PC-3 (cell line): Measurements from ENCODE around the gene PTGES. TPM values are rescaled to one million over a fixed set of nuclear protein-coding genes. Genes with fewer than 3 reads are reported as not detected.

ENCODE experiments used
- ATAC-seq: fragments of 200-7000 bp; cut with Tn5 transposase; 2 replicates; pipeline ENCODE4 v1.9.1; 2020; ENCODE audit warnings: mild to moderate bottlenecking, moderate library complexity
- BruUV-seq: library from RNA; stranded (reverse); fragments of 400-500 nt; replicated peaks from 2 replicates; lab custom pipeline; 2021; lab: Mats Ljungman, UMichigan
- CTCF ChIA-PET: fragments of 300-600 bp; sonication (Branson Sonifier 250); formaldehyde crosslinking; loops from one replicate; lab custom pipeline; 2022; ENCODE audit warnings: antibody characterized with exemption; lab: Charles Lee
- POLR2A ChIA-PET: fragments of 300-600 bp; sonication (Branson Sonifier 250); formaldehyde crosslinking; loops from one replicate; lab custom pipeline; 2022; ENCODE audit warnings: antibody characterized with exemption; ENCODE audit not compliant: unreplicated experiment; lab: Charles Lee
- DNase-seq: peaks from one replicate; pipeline ENCODE4 v3.0.0-alpha.2; 2015
- H2AFZ ChIP-seq: fragments of 300-600 bp; sonication (generic); 2 replicates; pipeline ENCODE4 v1.6.0; 2016; ENCODE audit warnings: antibody characterized with exemption, low read length
- H3F3A ChIP-seq: fragments of 300-600 bp; sonication (generic); one replicate; pipeline ENCODE4 v1.6.0; 2017; ENCODE audit warnings: antibody characterized with exemption, low read length, control low read depth, mild to moderate bottlenecking; ENCODE audit not compliant: unreplicated experiment
- H3K27ac ChIP-seq: fragments of 300-600 bp; sonication (generic); 2 replicates; pipeline ENCODE4 v1.5.1; 2016; ENCODE audit warnings: mild to moderate bottlenecking, low read length
- H3K27me3 ChIP-seq: fragments of 300-600 bp; sonication (generic); 2 replicates; pipeline ENCODE4 v1.6.1; 2016; ENCODE audit warnings: low read length, mixed read lengths
- H3K36me3 ChIP-seq: fragments of 300-600 bp; sonication (generic); 2 replicates; pipeline ENCODE4 v1.6.1; 2016; ENCODE audit warnings: low read depth, mixed run types, low read length, mixed read lengths
- H3K4me1 ChIP-seq: fragments of 300-600 bp; sonication (generic); 2 replicates; pipeline ENCODE4 v1.5.1; 2016; ENCODE audit warnings: low read length; ENCODE audit not compliant: insufficient read depth
- H3K4me2 ChIP-seq: fragments of 300-600 bp; sonication (generic); 2 replicates; pipeline ENCODE4 v1.6.0; 2016; ENCODE audit warnings: low read length
- H3K4me3 ChIP-seq: fragments of 300-600 bp; sonication (generic); 2 replicates; pipeline ENCODE4 v1.5.1; 2016; ENCODE audit warnings: mild to moderate bottlenecking, low read length, mixed read lengths
- H3K79me2 ChIP-seq: fragments of 300-600 bp; sonication (generic); 2 replicates; pipeline ENCODE4 v1.6.1; 2017; ENCODE audit warnings: low read length, mixed read lengths
- H3K9ac ChIP-seq: fragments of 300-600 bp; sonication (generic); 2 replicates; pipeline ENCODE4 v1.6.0; 2016; ENCODE audit warnings: mild to moderate bottlenecking, low read length
- H3K9me2 ChIP-seq: fragments of 300-600 bp; sonication (generic); replicated peaks from 2 replicates; pipeline ENCODE4 v1.6.1; 2016; ENCODE audit warnings: mixed run types, low read length, mixed read lengths
- H3K9me3 ChIP-seq: fragments of 300-600 bp; sonication (generic); 2 replicates; pipeline ENCODE4 v1.6.1; 2016; ENCODE audit warnings: low read length, mixed read lengths
- H4K20me1 ChIP-seq: fragments of 300-600 bp; sonication (generic); 2 replicates; pipeline ENCODE4 v1.6.1; 2016; ENCODE audit warnings: low read length, mixed read lengths
- CTCF ChIP-seq: fragments of 300-600 bp; sonication (generic); conservative IDR thresholded peaks from 2 replicates; pipeline ENCODE4 v1.5.1; 2017; ENCODE audit warnings: antibody characterized with exemption, low read depth, mild to moderate bottlenecking, low read length
- EZH2 ChIP-seq: fragments of 300-600 bp; sonication (generic); IDR thresholded peaks from one replicate; pipeline ENCODE4 v1.6.1; 2017; ENCODE audit warnings: antibody characterized with exemption, mild to moderate bottlenecking, low read length; ENCODE audit not compliant: unreplicated experiment
- EZH2phosphoT487 ChIP-seq: fragments of 300-600 bp; sonication (generic); IDR thresholded peaks from 2 replicates; pipeline ENCODE4 v1.6.1; 2018; ENCODE audit warnings: mild to moderate bottlenecking, antibody characterized with exemption, low read length, borderline replicate concordance
- intact Hi-C: fragments of 100-400 bp; cut with micrococcal nuclease; formaldehyde crosslinking; loops from 2 replicates; pipeline ENCODE4 v1.9.0; 2023
- total RNA-seq: library from RNA; depleted of rRNA; stranded (reverse); fragments of >200 nt; gene quantifications from 2 replicates; pipeline ENCODE4 v1.2.3, GENCODE V29; 2014

Gene PTGES
- total RNA-seq, 1 experiment from 2014 or later: 21.0 TPM

GRCh38 chr9:129775448-129775798 is 22.6 kb upstream of the PTGES start:
- intact Hi-C loops: no loop called here
- Histone ChIP-seq H3F3A (no peaks in the 10 kb centered on the region), H3K27me3 (no peaks in the 10 kb centered on the region), H3K4me2 (no peak overlapping the region), H3K9me3 (no peaks in the 10 kb centered on the region), H4K20me1 (no peaks in the 10 kb centered on the region), H3K4me1 (peaks cover 33% of the 10 kb centered on the region), H3K4me3 (no peak overlapping the region), H3K79me2 (no peaks in the 10 kb centered on the region), H2AFZ (no peak overlapping the region), H3K36me3 (no peaks in the 10 kb centered on the region), H3K9me2 (no peaks in the 10 kb centered on the region), H3K27ac (0 out of 2 replicates have a peak overlapping the region, but pooled peaks have one; percentile 3), H3K9ac (no peak overlapping the region)
- no TSS peak for BruUV-seq
- TF ChIP-seq EZH2 (no peak), EZH2phosphoT487 (no peak), CTCF (no peak)
- DNase-seq (no peak), ATAC-seq (no peak)
- ChIA-PET POLR2A (no interaction called here), CTCF (no interaction called here)

- no peaks in the 10 kb centered on the region for H3K9me2 ChIP-seq
These were observed 22.1 kb upstream of the PTGES start for GRCh38 chr9:129774791-129775447.

More at GRCh38 chr9:129774791-129775447, 22.1 kb upstream of the PTGES start:
- ATAC-seq (no peak), DNase-seq (no peak)
- no peak overlapping the region for H3K9ac ChIP-seq
- no peaks in the 10 kb centered on the region for H3K9me3 ChIP-seq
- POLR2A ChIA-PET: no interaction called here
- no peak overlapping the region for H3K4me2 ChIP-seq
- no peaks in the 10 kb centered on the region for H3K79me2 ChIP-seq
- CTCF ChIA-PET: no interaction called here
- intact Hi-C loops: no loop called here
- H3K27me3 ChIP-seq: no peaks in the 10 kb centered on the region
- peaks cover 33% of the 10 kb centered on the region for H3K4me1 ChIP-seq
- no peak overlapping the region for H2AFZ ChIP-seq
- H3F3A ChIP-seq: no peaks in the 10 kb centered on the region
- TF ChIP-seq EZH2 (no peak), EZH2phosphoT487 (no peak), CTCF (no peak)
- BruUV-seq: no TSS peak
- H3K4me3 ChIP-seq: no peak overlapping the region
- no peaks in the 10 kb centered on the region for H4K20me1 ChIP-seq
- no peaks in the 10 kb centered on the region for H3K36me3 ChIP-seq
- H3K27ac ChIP-seq: 0 out of 2 replicates have a peak overlapping the region, but pooled peaks have one; percentile 3
